HG03039 (cell line): ENCODE results near the gene IFRD2.
"Not testable (repeated sequence)": the region's sequence is repeated elsewhere in the genome, so short reads cannot be mapped to it uniquely, and the experiment has no call there.

Experiments used
- ATAC-seq: cut with Tn5 transposase; IDR thresholded peaks from one replicate; pipeline ENCODE4 v1.9.1; 2021; ENCODE audit warnings: mild to moderate bottlenecking, moderate library complexity; ENCODE audit not compliant: unreplicated experiment

Gene IFRD2

DNA sequence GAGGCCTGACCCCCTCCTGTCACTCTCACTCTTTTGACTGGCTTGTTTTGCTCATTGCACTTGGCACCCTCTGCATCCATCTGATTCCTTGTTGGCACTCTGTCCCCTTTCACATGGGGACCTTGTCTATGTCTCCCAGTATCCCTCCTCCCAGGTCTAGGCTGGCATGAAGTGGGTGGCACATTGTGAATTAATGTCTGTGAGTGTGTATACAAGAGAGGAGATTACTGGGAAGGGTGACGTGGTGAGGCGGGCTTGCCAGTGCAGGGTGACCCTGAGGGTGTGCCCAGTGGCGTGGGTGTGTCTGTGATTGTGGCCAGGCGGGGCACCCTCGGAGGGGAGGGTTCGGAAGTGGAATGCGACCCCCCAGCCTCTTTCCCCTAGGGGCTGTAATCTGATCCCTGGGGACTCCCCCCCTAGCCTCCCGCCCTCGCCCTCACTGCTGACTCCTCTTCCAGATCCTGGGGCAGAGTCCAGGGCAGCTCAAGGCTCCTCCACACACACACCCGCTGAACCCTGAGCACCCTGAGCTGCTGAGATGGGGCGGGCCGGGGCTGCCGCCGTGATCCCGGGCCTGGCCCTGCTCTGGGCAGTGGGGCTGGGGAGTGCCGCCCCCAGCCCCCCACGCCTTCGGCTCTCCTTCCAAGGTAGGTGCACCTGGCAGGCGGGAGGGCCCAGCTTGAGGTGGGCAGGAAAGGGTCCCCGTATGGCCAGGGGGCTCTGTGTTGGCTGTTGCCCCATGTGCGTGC is 23.4 kb downstream of the IFRD2 start, which contains the start of gene SEMA3B:
TSS of gene SEMA3B (plus strand) at position 445 of the 749 bp plus-strand sequence. CDS start at position 539, 94 bp downstream.
- ATAC-seq: no peak

DNA sequence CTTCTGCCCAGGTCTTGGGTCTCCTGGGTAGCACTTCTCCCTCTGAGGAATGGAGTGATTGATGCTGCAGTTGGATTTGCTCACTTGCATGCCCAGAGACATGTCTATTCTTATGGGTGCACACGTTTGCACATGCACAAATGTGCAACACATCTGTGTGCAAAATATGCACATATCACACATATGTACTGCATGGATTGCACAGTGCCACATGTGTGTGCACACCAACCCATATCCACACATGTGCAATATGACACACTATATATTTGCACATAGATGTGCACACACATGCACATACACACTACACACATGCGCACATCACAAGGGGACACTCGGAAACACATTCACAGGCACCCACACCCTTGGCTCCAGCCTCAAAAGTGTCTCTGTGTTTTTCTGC is 24.0 kb downstream of the IFRD2 start:
- ATAC-seq: no peak

DNA sequence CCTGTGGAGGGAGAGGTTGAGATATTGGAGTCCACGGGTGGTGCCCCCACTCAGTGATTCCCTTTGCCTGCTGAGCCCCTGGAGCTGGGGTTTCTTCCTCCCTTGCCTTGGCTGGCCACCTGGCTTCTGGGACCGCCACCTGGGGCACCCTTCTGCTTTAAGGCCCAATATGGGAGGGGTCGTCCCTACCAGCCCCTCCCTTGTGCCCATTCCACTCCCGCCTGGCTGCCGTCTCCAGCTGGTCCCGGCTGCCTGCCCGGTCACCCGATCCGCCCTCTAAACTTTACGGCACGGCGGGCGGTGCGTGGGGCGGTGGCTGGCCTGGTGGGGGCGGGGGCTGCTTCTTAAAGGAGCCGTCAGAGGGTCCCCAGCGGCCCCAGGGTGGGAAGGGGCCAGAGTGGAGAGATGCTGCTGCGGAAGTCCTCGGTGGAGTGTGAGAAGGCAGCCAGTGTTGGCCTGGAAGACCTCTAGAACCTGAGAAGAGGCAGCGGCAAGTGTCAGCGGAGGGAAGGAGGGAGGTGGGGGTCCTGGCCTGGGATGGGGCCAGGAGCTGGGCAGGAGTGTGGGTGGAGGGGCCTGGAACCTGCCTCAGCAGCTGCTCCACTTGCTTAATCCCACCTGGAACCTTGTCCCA is 24.8 kb downstream of the IFRD2 start:
- no peak for ATAC-seq

DNA sequence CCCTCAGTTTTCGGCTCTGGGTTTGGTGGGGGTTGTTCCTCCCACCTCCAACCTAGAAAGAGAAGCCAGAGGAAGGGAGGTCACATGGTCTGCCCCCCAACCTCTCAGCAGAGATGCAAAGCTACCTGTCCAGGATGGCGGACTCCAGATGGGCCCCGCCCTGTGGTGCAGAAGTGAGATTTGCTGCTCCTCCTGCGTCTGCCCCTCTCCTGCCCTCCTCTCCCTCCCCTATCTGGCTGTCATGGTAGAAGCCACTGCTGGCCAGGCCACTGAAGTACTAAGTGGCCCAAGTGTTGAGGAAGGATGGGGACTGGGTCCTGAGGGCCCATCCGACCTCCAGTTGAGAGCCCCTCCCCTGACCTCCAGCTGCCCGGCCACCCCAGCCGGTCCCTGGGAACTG is 25.4 kb downstream of the IFRD2 start:
- ATAC-seq: no peak

DNA sequence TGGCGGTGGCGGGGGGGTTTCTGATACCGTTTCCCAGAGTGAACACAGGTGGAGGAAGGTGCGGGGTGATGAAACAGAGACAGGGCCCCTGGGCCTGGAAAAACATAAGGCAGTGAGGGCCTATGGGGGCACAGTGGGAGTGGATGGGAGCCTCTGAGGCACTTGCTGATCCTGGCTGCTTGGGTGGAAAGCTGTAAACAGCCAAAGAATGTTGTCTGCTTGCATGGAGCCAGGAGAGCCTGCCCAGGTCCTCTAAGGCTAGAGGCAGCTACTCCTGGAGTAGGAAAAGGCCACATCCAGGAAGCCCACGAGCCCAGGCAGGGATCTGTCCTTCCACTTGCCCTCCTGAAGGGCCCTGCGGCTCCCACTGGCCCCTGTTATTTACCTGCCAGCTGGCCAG is 26.2 kb downstream of the IFRD2 start:
- no peak for ATAC-seq

DNA sequence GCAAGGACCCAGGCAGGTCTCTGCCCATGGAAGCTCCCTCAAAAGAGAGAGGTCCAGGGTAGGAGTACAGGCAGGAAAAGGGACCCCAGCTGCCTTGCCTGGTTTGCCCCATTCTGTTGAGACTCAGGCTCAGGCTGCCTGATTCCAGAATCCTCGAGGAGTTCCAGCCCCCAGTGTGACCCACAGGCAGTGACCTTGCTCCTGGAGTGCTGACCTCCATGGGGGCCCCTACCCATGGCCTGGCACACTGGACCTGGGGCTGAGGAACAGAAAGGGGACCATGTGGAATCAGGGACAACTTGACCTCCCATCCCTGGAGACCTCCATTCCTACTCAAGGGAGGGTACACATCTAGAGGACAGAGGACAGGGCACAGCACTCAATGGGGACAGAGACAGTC is 26.7 kb downstream of the IFRD2 start:
- ATAC-seq: no peak

DNA sequence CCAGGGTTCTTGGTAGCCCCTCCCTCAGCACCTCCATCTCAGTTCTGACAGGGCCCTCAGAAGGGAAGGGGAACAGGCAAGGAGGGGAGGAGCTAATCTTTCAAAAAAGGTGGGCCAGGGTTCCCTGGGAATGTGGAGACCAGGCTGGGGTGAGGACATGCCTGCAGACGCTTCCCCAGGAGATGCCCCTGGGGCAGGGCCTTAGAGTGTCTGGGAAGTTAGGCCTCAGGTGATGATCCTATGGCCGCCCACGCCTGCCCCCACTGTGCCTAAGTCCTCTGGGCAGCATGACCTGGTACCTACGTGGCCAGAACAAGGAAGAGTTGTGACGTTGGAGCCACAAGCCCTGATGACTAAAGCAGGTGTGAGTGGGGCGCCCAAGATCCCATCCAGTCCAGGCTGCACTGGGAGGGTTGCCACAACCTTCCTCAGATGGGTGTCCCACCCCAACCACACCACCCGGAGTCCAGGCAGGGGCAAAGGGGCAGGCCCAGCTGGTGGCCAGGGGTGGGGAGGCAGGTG is 27.2 kb downstream of the IFRD2 start:
- ATAC-seq: no peak

DNA sequence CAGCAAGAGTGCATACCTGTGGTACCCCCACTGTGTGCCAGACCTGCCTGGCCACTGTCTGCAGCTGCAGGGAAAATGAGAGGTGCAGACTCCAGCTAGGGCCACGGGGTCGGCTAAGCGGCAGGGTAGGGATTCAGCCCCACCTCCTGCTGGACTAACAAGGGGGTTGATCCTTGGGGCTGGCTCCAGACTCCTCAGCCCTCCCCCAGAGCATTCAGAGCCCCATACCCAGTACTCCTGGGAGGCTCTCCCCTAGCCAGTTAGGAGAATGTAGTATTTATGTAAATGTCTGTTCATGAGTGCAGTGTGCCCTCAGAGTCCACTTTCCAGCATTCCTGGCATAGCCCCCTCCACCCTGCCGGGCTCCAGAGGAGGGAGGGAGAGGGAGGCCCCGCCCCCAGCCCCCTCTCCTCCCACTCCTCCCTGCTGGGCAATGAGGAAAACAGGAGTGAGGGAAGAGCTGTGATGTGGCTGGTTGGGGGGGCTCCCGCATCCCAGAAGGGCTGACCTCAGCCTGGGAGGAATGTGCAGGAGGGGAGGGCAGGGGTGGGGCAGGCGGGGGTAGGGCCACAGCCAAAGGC is 27.8 kb downstream of the IFRD2 start:
- ATAC-seq: no peak

DNA sequence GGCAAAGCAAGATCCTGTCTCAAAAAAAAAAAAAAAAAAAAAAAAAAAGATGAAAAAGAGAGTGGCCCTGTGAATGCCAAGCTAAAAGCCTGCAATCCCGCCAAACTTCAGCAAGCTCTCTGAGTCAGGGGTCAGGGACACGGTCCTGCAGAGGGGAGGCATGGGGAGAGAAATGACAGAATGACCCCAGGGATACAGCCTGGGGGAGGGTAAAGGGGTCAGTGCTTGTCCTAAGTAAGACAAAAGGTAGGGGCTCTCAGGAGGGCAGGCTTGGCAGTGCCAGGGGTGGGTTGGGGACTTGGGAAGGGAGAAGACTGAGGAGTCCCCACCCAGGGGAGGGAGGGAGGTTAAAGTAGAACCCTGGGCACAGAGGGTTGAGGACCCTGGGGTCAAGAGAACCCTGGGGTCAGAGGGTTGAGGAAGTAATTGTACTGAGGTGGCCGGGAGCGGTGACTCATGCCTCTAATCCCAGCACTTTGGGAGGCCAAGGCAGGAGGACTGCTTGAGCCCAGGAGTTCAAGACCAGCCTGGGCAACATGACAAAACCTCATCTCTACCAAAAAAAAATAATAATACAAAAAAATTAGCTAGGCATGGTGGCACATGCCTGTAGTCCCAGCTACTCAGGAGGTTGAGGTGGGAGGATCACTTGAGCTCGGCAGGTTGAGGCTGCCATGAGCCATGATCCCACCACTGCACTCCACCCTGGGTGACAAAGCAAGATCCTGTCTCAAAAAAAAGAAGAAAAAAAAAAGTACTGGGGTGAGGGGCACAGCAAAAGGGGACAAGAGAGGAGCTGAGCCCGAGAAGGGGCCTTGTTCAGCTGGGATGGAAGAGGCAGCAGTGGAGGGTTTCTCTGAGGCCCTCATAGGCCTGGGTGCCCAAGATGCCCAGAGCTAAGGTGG is 28.5 kb downstream of the IFRD2 start:
- no peak for ATAC-seq

DNA sequence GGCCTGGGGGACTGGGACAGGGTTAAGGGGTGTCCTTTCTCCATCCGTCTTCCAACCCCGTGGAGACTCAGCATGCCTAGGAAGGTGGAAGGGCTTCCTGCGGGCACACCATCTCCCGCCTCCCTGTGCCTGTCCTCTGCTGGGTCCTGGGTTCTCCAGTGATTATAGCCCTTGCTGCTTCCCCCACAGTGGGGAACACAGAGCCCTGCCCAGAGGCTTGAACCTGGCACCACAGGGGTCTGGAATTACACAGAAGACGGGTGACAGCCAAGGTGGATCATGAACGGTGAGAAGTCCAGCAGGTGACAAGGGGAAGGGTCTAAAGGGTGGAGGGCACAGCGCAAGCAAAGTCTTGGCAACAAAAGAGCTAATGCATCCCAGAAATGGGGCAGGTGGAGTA is 29.5 kb downstream of the IFRD2 start:
- no peak for ATAC-seq

DNA sequence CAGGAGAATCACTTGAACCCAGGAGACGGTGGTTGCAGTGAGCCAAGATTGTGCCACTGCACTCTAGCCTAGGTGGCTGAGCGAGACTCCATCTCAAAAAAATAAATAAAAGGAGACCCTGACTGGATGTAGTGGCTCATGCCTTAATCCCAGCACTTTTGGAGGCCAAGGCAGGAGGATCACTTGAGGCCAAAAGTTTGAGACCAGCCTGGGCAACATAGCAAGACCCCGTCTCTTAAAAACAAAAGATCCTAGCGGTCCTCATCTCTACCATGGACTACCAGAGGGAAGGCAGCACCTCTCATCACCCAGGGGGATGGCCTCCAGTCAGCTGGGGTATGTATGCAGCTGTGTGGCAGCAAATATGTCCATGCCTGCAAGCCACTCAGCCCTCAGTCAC is 30.0 kb downstream of the IFRD2 start:
- not testable (repeated sequence) for ATAC-seq

DNA sequence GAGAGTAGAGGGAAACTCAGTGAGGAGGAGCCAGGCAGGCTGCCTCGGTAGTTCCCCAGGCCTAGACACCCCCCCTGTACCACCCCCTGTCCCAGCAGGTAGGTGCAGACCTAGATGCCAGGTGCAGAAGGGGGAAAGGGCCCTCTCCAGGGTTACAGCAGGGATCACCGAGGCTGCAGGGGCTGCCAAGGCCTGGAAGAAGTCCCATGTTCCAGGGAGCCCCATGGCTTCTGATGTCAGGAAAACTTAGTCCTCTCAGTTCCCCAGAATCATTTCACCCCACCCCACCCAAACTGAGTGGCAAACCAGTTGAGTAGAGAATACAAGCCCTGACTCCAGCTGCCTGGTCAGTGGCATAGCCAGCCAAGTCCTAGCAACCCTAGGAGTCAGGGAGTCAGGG is 30.7 kb downstream of the IFRD2 start:
- ATAC-seq: no peak

DNA sequence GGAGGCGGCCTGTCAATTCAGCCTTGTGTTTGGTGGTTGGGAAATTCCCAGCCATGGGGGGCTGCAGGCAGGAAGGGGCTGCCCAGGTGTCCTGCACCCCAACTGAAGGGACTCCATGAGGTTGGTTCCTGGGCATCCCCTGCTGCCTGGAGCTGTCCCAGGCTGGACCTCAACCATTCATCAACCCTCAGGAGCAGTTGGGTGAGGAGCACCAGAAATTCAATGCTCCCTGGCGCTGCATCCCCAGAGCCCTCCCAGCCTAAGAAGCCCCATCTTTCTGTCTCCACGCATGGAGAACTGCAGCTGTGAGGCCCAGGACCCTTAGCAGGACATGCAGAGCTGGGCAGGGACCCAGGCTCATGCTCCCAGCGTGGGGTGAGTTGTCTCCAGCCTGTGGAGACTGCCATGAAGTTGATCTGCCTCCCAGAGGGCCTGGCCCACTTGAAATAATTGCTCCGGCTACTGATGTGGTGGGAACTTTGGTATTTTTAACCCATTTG is 31.2 kb downstream of the IFRD2 start:
- ATAC-seq: no peak

DNA sequence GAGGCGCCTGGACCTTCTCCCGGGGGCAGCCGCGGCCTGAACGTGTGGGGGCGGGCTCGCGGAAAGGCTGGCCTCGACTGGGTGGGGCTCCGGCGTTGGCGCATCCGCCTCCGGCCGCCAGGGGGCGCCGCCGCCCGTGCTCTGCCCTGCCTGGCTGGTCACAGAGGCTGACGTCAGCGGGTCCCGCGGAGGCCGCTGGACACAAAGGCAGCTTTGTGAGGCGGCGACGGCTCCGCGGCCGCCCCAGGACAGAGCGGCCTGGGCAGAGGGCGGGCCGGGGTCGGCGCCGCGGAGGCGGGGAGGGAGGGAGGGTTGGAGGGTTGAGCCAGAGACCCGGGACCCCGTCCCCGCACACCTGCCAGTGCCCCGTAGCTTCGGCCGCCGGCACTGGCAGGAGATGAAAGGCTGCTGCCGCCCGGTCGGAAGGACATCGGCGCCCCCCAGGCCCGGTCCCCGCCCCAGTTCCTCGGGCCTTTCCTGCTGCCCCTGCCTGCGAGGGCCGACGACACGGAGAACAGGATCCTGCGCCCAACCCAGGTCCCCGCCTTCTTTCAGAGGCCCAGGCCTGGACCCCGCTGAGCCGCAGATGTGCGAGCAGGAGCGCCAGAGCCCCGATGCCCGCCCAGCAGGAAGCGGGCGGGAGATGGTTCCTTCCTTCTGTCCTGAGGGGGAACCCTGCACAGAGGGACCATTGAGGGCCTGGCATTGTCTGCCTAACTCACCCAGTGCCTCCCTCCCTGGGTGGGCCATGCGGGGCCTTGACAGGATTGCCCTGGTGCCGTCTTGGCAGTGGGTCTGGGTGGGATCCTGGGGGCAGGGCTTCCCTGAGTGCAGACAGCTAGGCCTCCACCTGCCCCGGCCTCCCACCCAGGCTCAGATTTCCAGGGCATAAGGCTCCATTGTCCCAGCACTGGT is 31.9 kb downstream of the IFRD2 start:
- ATAC-seq: peak; percentile 75

DNA sequence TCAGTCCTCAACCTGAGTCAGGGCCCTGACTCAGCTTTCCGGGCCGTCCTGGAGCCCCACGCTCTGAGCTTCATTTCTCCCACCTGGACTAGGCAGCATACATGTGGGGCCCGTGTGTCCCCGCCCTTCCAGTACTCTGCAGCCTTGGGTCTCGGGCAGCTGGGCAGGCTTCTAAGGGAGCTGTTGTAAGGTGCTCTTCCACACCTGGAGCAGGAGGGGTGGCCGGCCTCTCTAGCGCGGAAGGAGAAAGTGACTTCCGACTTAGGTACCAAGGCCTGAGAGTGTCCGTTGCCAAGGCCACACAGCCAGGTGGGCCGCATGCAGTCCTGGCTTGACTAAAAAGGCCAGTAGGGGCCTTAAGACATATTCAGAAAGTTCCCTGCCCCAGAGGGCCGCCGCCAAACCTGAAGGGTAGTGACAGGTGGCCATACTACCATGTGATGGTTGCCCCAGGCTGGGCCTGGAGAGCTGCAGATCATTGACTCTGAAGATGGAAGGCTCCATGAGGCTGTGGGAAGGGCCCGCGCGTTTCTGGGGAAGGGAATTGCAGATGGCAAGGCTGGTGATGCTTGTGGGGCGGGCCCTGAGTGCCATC is 32.7 kb downstream of the IFRD2 start:
- ATAC-seq: peak; percentile 4

DNA sequence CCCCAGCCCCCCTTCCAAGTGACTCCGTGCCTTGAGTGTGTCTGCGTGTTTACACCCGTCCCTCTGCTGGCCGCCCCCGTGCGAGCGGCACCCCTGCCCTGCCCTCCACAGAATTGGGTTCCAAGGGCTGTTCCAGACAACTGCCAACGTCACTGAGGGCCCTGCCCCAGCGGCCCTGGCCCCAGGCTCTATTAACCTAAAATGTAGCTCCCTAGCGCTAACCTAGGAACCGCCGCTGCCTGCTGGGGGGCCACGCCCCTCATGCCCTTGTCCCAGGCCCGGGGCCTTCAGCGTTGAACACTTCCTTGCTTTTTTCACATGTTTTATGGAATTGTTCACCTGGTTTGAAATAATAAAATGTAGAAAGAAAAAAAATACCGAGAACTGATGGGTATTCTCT is 33.2 kb downstream of the IFRD2 start:
- ATAC-seq: no peak

DNA sequence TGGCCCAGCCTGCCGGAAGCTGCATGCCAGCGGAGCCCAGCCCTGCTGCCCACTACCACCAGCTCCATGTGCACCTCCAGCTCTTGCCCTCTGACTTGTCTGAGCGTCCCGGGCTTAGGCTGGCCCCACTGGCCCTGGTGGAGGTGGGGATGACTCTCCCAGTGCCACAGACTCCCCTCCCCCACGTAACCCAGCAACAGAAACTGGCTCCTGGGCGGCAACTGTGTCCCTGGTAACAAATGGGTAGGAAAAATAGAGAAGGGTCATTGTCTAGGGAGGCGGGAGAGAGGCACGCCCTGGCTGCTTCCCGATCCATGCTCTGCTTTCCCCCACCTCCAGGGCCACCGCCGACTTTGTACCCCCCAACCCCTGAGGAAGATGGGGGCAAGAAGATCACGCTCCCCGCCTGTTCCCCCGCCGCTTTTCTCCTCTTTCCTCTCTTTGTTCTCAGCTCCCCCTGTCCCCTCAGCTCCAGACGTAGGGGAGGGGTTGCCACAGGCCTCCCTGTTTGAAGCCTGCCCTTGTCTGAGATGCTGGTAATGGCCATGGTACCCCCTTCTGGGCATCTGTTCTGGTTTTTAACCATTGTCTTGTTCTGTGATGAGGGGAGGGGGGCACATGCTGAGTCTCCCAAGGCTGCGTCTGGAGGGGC is 34.1 kb downstream of the IFRD2 start:
- no peak for ATAC-seq

DNA sequence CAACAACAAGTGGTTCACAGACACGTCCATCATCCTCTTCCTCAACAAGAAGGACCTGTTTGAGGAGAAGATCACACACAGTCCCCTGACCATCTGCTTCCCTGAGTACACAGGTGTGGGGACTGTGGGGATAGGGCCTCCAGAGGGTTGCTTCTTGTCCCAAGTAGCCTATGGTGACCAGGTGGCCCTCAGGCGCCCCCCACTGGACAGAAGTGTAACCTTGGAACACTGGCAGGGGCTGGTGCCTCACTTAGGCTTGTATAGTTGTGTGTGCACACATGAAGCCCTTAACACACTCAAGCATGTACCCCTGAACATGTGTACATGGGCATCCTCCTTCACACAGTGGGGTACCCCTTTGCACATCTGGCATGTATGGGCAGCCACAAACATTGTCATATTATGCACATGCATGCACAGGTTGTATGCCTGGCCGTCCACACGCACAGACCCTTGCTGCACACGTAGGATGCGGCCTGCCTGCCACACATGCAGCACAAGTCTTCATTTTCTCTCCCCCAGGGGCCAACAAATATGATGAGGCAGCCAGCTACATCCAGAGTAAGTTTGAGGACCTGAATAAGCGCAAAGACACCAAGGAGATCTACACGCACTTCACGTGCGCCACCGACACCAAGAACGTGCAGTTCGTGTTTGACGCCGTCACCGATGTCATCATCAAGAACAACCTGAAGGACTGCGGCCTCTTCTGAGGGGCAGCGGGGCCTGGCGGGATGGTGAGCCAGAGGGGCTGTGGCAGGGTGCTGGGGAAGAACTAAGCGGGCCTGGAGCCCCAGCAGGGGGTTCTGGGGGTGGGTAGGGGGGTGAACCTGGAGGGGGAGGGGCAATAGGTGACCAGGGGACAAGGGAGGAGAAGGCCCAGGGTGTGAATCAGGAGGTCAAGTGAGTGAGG is 35.0 kb downstream of the IFRD2 start:
- no peak for ATAC-seq
